K562 (cell line): Measurements from ENCODE around the gene LRIT1.

Experiments used
- BHLHE40 ChIP-seq: IDR thresholded peaks from 2 replicates; pipeline ENCODE4 v1.6.1; 2011; ENCODE audit warnings: low read length, improper control_type of control experiment
- MAFK ChIP-seq: IDR thresholded peaks from 2 replicates; pipeline ENCODE4 v1.6.1; 2011; ENCODE audit warnings: low read length, improper control_type of control experiment
- TF ChIP-seq, protein P1 (sequence below), 3 experiments: IDR thresholded peaks in 2 of 3; conservative IDR thresholded peaks in 1 of 3; 2 replicates each; pipeline ENCODE4 v1.5.1; 2011 to 2012; ENCODE audit warnings: low read length in 3 of 3, mild to moderate bottlenecking in 3 of 3, control low read depth in 2 of 3, improper control_type of control experiment in 1 of 3, inconsistent platforms in 1 of 3, low read depth in 1 of 3, mixed read lengths in 1 of 3, moderate library complexity in 1 of 3; ENCODE audit not compliant: insufficient read depth in 2 of 3

DNA sequence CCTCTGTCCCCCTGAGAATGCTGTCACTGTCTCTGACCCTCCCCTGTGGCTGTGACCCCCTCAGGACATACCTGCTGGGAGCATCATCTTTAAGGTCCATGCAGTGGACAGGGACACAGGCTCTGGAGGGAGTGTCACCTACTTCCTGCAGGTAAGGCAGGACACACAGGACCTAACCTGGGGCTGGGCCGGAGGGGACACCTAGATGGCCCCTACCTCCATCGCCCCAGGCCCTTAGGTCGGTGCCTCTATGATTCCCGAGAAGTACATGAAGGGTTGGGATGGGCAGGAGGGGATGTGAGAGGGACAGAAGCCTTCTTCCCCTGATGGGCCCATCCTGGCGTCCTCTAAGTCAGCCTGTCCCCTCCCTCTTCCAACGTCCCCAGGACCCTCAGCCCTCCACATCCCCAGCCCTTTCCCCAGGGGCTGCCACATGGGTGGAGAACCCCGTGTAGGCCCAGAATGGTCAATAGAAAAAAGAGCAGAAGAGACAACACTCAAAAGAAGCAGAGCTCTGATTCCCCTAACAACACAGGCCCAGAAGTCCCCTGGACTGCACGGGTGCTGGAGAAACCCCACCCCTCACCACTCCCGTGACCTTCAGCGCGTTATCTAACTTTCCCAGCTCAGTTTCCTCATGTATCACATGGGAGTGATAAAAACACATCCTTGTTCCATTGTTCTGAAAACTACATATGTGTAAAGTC, 40.7 kb downstream of the LRIT1 start:
- no peak for TF ChIP-seq MAFK
- TF ChIP-seq, protein P1, sequence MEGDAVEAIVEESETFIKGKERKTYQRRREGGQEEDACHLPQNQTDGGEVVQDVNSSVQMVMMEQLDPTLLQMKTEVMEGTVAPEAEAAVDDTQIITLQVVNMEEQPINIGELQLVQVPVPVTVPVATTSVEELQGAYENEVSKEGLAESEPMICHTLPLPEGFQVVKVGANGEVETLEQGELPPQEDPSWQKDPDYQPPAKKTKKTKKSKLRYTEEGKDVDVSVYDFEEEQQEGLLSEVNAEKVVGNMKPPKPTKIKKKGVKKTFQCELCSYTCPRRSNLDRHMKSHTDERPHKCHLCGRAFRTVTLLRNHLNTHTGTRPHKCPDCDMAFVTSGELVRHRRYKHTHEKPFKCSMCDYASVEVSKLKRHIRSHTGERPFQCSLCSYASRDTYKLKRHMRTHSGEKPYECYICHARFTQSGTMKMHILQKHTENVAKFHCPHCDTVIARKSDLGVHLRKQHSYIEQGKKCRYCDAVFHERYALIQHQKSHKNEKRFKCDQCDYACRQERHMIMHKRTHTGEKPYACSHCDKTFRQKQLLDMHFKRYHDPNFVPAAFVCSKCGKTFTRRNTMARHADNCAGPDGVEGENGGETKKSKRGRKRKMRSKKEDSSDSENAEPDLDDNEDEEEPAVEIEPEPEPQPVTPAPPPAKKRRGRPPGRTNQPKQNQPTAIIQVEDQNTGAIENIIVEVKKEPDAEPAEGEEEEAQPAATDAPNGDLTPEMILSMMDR (IDR thresholded peaks at IDR 0.05 in 2 of 3, conservative IDR thresholded peaks at IDR 0.05 in 1 of 3; ENCODE audit: insufficient read depth in 2 of 3, low read depth in 1 of 3, low read length in 3 of 3): no peak
- peak; percentile 93 for TF ChIP-seq BHLHE40
